Measurements from ENCODE around the gene DPP6.

DNA sequence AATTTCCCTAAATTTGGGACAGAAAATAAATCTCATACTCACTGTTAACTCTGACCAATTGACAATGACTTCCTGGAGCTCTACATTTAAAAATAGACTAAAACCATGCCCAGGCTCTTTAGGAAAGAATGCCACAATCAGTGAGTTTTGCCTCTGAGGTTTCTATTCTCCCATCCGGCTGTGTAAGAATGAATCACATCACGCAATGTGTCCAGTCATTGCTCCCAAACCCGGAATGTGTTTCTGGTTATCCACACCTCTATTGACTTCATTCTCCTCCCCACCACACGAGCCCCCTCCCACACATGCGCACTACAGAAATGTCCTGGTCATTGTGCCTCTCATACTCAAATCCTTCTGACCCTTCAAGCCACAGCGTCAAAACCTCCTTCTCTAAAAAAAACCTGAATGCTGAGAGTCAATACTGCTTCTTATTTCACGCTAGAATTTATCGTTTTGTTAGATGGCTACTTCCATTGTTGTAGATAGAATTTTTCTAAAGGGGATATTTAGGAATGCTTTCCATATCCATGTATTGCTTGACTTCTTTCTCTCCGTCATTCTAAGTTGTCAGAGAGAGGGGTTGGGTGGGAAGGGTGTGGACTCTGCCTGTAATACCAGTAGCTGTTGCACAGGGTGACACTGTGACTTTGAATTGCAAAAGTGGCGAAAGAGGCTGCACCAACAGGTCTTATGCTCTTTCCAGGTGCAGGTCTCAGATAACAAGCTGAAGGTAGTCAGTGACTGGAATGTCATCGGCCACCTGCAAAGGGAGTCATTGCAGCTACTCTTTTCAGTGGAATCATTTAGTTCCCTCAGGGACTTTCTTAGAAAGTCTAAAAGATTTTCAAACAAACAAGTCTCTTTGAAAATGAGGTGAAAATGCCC lies 594.2 kb downstream of the DPP6 start:
- TF ChIP-seq, protein P1, sequence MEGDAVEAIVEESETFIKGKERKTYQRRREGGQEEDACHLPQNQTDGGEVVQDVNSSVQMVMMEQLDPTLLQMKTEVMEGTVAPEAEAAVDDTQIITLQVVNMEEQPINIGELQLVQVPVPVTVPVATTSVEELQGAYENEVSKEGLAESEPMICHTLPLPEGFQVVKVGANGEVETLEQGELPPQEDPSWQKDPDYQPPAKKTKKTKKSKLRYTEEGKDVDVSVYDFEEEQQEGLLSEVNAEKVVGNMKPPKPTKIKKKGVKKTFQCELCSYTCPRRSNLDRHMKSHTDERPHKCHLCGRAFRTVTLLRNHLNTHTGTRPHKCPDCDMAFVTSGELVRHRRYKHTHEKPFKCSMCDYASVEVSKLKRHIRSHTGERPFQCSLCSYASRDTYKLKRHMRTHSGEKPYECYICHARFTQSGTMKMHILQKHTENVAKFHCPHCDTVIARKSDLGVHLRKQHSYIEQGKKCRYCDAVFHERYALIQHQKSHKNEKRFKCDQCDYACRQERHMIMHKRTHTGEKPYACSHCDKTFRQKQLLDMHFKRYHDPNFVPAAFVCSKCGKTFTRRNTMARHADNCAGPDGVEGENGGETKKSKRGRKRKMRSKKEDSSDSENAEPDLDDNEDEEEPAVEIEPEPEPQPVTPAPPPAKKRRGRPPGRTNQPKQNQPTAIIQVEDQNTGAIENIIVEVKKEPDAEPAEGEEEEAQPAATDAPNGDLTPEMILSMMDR (IDR thresholded peaks at IDR 0.05 in 4 of 5, conservative IDR thresholded peaks at IDR 0.05 in 1 of 5) = no peak
- TF ChIP-seq POLR2A (IDR thresholded peaks at IDR 0.05) = no peak
